Fibroblast of mammary gland (primary cell): ENCODE measurements around the gene TENT5C.
"Not testable (repeated sequence)": the region's sequence is repeated elsewhere in the genome, so short reads cannot be mapped to it uniquely, and the experiment has no call there.

Experiments used
- DNase-seq: peaks from one replicate; pipeline ENCODE4 v3.0.0-alpha.2; 2010; ENCODE audit warnings: low read depth
- H3K4me3 ChIP-seq: 2 replicates; pipeline ENCODE4 v1.5.1; 2011; ENCODE audit warnings: low read depth, mild to moderate bottlenecking, low read length, moderate library complexity; ENCODE audit not compliant: control insufficient read depth
- CTCF ChIP-seq: conservative IDR thresholded peaks from 2 replicates; pipeline ENCODE4 v1.5.1; 2011; ENCODE audit warnings: low read depth, low read length, inconsistent platforms; ENCODE audit not compliant: control insufficient read depth, insufficient read depth

TENT5C gene

GRCh38 chr1:117605774-117606648 lies at the start of gene TENT5C:
TENT5C (plus strand) TSS chr1:117606048; CDS start chr1:117622869, 16,821 bp downstream.
- DNase-seq: peak; percentile 91
- no peak for TF ChIP-seq CTCF

DNA sequence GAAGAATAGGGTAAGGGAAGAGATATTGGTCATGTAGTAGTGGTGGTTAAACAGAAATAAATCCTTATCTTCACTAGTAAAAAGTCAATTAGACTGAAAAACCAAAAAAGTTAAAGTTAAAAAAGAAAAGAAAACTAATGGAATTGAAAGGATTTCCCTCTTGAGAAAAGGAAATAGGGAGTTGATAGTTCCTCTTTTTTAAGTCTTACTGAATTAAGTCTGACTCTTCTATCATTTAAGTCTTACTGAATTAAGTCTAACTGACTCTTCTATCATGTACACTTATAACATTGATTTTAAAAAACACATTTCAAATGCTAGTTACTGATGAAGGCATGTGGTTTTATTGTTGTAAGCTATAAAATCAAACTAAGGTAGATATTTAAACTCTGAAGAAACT lies 49.5 kb upstream of the TENT5C start:
- H3K4me3 ChIP-seq: no peak overlapping the region
- DNase-seq: no peak
- TF ChIP-seq CTCF: no peak

More at GRCh38 chr1:117605774-117606648, at the start of gene TENT5C:
- peak within 1 kb of the TSS; percentile 85 for H3K4me3 ChIP-seq

DNA sequence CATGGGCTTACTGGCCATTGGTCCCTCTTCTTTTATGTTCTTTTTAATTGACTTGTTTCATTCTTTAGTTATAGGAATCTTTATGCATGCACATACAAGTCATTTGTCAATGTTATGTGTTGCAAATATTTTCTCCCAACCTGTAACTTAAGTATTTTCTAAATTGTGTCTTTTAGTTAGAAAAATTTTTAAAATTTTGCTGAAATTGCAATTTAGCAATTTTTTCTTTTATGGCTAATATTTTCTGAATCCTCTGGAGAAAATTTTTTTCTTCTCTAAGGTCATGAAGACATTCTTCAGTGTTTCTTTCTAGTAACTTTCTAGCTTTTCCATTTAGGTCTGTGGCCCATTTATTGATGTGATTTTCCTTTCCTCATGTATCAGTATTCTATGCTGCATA lies 48.9 kb upstream of the TENT5C start:
- no peak for DNase-seq
- H3K4me3 ChIP-seq: no peak overlapping the region
- TF ChIP-seq CTCF: no peak

DNA sequence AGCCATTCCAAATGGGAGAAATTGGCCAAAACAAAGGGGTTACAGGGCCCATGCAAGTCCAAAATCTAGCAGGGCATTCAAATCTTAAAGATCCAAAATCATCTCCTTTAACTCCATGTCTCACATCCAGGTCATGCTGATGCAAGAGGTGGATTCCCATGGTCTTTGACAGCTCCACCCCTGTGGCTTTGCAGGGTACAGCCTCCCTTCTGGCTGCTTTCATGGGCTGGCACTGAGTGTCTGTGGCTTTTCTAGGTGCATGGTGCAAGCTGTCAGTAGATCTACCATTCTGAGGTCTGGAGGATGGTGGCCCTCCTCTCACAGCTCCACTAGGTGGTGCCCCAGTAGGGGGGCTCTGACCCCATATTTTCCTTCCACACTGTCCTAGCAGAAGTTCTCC lies 47.4 kb upstream of the TENT5C start:
- DNase-seq, H3K4me3 ChIP-seq: not testable (repeated sequence)

DNA sequence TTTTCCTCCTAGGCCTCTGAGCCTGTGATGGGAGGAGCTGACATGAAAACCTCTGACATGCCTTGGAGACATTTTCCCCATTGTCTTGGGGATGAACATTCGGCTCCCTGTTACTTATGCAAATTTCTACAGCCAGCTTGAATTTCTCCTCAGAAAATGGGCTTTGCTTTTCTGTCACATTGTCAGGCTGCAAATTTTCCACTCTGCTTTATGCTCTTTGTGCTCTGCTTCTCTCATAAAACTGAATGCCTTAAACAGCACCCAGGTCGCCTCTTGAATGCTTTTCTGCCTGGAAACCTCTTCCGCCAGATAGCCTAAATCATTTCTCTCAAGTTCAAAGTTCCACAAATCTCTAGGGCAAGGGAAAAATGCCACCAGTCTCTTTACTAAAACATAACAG lies 46.7 kb upstream of the TENT5C start:
- no peak overlapping the region for H3K4me3 ChIP-seq
- no peak for DNase-seq
- no peak for TF ChIP-seq CTCF

DNA sequence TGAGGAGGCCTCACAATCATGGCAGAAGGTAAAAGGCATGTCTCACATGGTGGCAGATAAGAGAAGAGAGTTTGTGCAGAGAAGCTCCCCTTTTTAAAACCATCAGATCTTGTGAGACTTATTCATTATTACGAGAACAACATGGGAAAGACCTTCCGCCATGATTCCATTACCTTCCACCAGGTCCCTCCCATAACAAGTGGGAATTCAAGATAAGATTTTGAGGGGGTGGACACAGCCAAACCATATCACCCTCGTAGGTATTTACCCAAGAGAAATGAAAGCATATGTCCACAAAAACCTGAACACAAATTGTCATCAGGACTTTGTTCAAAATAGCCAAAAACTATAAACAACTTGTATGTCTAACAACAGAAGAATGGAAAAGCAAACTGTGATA lies 45.9 kb upstream of the TENT5C start:
- no peak for TF ChIP-seq CTCF
- no peak overlapping the region for H3K4me3 ChIP-seq

GRCh38 chr1:117561071-117561470 lies 44.8 kb upstream of the TENT5C start:
- no peak for DNase-seq
- no peak overlapping the region for H3K4me3 ChIP-seq
- no peak for TF ChIP-seq CTCF

More for the DNA sequence above, 45.9 kb upstream of the TENT5C start:
- no peak for DNase-seq
